GM06990 (cell line): Measurements from ENCODE around the gene PLRG1.

Experiments used
- DNase-seq: peaks from one replicate; pipeline ENCODE4 v3.0.0-alpha.2; 2011; ENCODE audit not compliant: insufficient read length; ENCODE audit errors: extremely low read depth
- H3K27me3 ChIP-seq: replicated peaks from 2 replicates; pipeline ENCODE4 v1.6.0; 2011; ENCODE audit warnings: low read length; ENCODE audit not compliant: control insufficient read depth, insufficient read depth
- H3K36me3 ChIP-seq: 2 replicates; pipeline ENCODE4 v1.5.1; 2011; ENCODE audit warnings: low read length; ENCODE audit not compliant: control insufficient read depth, insufficient read depth
- H3K4me3 ChIP-seq: replicated peaks from 2 replicates; pipeline ENCODE4 v1.5.1; 2011; ENCODE audit warnings: low read depth, mild to moderate bottlenecking, control low read depth, low read length
- TF ChIP-seq, protein P1 (sequence below): IDR thresholded peaks from 2 replicates; pipeline ENCODE4 v1.5.1; 2011; ENCODE audit warnings: low read length, control low read depth, mild to moderate bottlenecking, inconsistent platforms; ENCODE audit not compliant: insufficient read depth, poor library complexity, severe bottlenecking

PLRG1 gene

DNA sequence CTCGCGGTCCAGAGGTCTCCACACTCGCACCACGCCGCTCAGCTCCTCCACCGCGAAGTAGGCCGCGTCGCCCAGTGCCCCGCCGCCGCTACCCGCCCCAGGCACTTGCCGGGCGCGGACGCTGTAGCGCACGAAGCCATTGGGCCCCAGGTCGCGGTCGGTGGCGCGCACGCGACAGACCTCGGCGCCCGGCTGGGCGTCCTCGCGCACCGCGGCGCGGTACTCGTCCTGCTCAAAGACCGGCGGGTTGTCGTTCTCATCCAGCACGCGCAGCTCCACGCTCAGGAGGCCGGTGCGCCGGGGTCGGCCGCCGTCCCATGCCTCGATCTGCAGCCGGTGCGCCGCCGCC, 60.0 kb downstream of the PLRG1 start:
- Histone ChIP-seq H3K36me3 (no peaks in the 10 kb centered on the region), H3K4me3 (no peak overlapping the region), H3K27me3 (no peaks in the 10 kb centered on the region; the same call in 1 of the 2 replicates)
- no peak for DNase-seq
- TF ChIP-seq, protein P1, sequence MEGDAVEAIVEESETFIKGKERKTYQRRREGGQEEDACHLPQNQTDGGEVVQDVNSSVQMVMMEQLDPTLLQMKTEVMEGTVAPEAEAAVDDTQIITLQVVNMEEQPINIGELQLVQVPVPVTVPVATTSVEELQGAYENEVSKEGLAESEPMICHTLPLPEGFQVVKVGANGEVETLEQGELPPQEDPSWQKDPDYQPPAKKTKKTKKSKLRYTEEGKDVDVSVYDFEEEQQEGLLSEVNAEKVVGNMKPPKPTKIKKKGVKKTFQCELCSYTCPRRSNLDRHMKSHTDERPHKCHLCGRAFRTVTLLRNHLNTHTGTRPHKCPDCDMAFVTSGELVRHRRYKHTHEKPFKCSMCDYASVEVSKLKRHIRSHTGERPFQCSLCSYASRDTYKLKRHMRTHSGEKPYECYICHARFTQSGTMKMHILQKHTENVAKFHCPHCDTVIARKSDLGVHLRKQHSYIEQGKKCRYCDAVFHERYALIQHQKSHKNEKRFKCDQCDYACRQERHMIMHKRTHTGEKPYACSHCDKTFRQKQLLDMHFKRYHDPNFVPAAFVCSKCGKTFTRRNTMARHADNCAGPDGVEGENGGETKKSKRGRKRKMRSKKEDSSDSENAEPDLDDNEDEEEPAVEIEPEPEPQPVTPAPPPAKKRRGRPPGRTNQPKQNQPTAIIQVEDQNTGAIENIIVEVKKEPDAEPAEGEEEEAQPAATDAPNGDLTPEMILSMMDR, result no peak

DNA sequence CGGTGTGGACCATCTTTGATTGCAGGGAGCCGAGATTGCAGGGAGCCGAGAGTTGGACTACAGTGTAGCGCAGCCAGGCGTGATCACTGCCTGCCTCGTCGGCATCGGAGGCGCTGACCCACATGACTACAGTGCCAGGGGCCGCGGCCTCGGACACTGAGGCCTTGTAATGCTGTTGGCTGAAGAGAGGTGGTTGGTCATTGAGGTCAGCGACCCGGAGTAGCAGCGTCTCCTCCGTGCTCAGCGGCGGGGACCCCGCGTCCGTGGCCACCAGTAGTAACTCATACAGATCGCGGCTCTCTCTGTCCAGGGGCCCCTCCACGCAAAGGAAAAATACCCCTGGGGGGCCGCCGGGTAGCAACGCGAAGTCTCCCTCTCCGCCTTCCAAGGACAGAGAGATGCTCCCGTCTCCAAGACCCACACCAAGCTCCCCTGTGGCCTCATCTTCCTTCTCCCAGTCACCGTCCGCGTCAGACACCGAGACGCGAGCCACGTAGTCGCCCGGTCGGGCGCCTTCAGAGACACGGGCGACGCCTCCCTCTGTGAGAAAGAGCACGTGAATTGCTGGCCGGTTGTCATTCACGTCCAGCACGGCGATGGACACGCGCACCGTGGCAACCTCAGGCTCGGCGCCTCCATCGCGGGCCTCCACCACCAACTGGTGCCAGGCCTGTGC, 60.5 kb downstream of the PLRG1 start:
- DNase-seq, result no peak
- no peaks in the 10 kb centered on the region; the same call in 1 of the 2 replicates for H3K27me3 ChIP-seq
- H3K4me3 ChIP-seq, result no peak overlapping the region
- H3K36me3 ChIP-seq, result no peaks in the 10 kb centered on the region
- TF ChIP-seq, protein P1, result no peak

DNA sequence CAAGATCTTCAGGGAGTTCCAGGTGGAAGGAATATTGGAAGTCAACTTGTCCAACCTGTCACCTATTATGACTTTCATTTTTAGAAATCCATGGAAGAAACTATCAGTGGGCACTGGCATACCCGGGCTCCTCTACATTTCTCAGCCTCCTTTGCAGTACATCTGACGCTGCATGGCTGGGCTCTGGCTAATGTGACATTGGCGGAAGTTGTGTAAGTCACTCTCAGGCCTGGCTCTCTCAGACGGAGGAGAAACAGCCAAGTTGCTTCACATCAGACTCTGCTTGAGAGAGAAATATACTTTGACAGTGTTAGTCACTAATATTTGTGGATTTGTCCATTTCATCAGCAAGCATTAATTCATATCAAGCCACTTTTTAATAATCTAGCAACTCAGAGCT, 63.1 kb downstream of the PLRG1 start:
- DNase-seq, result no peak
- no peaks in the 10 kb centered on the region for H3K36me3 ChIP-seq
- no peak overlapping the region for H3K4me3 ChIP-seq
- TF ChIP-seq, protein P1, result no peak
- H3K27me3 ChIP-seq, result no peaks in the 10 kb centered on the region; the same call in 1 of the 2 replicates

DNA sequence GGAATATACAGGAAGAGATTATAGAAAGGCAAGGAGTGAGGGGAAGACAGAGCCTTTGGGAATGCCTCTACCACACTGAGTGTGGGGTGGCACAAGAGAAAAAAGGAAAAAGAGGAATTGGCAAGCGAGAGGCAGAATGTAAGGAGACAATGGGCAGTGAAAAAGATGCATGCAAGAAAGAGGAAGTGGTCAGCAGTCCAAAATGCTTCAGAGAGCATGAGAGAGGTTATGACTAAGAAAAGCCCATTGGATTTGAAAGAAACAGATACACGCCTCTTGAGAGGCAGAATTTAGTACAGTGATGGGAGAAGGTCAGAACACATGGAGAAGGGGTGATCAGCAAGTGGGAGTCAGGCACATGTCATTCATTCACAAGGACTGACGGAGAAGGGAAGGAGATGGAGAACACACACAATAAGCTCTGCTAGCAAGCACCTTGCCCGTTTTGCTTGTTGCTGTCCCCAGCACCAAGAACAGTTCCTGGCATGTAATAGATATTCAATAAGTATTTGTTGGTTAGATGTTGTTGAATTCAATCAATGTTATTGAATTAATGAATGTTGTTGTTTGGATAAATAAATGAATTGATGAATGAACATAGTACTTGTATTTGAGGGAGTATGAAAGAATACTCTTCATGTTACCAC, 65.0 kb downstream of the PLRG1 start:
- Histone ChIP-seq H3K4me3 (no peak overlapping the region), H3K27me3 (no peaks in the 10 kb centered on the region; the same call in 1 of the 2 replicates), H3K36me3 (no peaks in the 10 kb centered on the region)
- no peak for DNase-seq
- TF ChIP-seq, protein P1, result no peak
